OCI-LY7 (cell line): ENCODE results near the gene SLC2A5. TPM values are rescaled to one million over a fixed set of nuclear protein-coding genes. Genes with fewer than 3 reads are reported as not detected.
A peak's percentile ranks its signal among the peaks of the same experiment; 100 is the strongest.

Source experiments
- BruUV-seq: library from RNA; stranded (reverse); fragments of 400-500 nt; replicated peaks from 2 replicates; lab custom pipeline; 2021; lab: Mats Ljungman, UMichigan
- CTCF ChIA-PET: fragments of 300-600 bp; sonication (Branson Sonifier 250); formaldehyde crosslinking; loops from one replicate; lab custom pipeline; 2022; ENCODE audit warnings: antibody characterized with exemption; ENCODE audit not compliant: unreplicated experiment; lab: Charles Lee
- POLR2A ChIA-PET: fragments of 300-600 bp; sonication (Branson Sonifier 250); formaldehyde crosslinking; loops from one replicate; lab custom pipeline; 2022; ENCODE audit warnings: antibody characterized with exemption; lab: Charles Lee
- DNase-seq: peaks from one replicate; pipeline ENCODE4 v3.0.0-alpha.2; 2015; ENCODE audit warnings: low spot score
- H2AFZ ChIP-seq: fragments of 200-600 bp; sonication (generic), shearing (Covaris generic); 2 replicates; pipeline ENCODE4 v1.6.1; 2014; ENCODE audit warnings: mild to moderate bottlenecking, antibody characterized with exemption, low read length, moderate library complexity
- H3K27ac ChIP-seq: fragments of 200-600 bp; sonication (generic); 2 replicates; pipeline ENCODE4 v1.5.1; 2014; ENCODE audit warnings: mixed run types, low read depth, mild to moderate bottlenecking, moderate library complexity, low read length, inconsistent platforms; ENCODE audit not compliant: poor library complexity, severe bottlenecking
- H3K36me3 ChIP-seq: fragments of 200-600 bp; sonication (generic); 2 replicates; pipeline ENCODE4 v1.6.1; 2014; ENCODE audit warnings: mild to moderate bottlenecking, antibody characterized with exemption, low read length, moderate library complexity, mixed read lengths; ENCODE audit not compliant: insufficient read depth
- H3K4me1 ChIP-seq: fragments of 200-600 bp; sonication (generic); 2 replicates; pipeline ENCODE4 v1.5.1; 2014; ENCODE audit warnings: mild to moderate bottlenecking, low read length; ENCODE audit not compliant: insufficient read depth, poor library complexity, severe bottlenecking
- H3K4me2 ChIP-seq: fragments of 200-600 bp; sonication (generic); 2 replicates; pipeline ENCODE4 v1.6.1; 2014; ENCODE audit warnings: mild to moderate bottlenecking, low read length
- H3K4me3 ChIP-seq: fragments of 200-600 bp; sonication (generic); 2 replicates; pipeline ENCODE4 v1.5.1; 2014; ENCODE audit warnings: mild to moderate bottlenecking, low read depth, low read length; ENCODE audit not compliant: poor library complexity, severe bottlenecking
- H3K79me2 ChIP-seq: fragments of 200-600 bp; sonication (generic); 2 replicates; pipeline ENCODE4 v1.6.1; 2016; ENCODE audit warnings: low read depth, mild to moderate bottlenecking, low read length, moderate library complexity, mixed read lengths; ENCODE audit not compliant: insufficient read depth
- H3K9me2 ChIP-seq: fragments of 200-600 bp; sonication (generic); 2 replicates; pipeline ENCODE4 v1.6.1; 2016; ENCODE audit warnings: mild to moderate bottlenecking, low read length, mixed read lengths; ENCODE audit not compliant: insufficient read depth
- H3K9me3 ChIP-seq: fragments of 200-600 bp; sonication (generic); 2 replicates; pipeline ENCODE4 v1.6.1; 2014; ENCODE audit warnings: mild to moderate bottlenecking, mixed run types, low read length, mixed read lengths
- H4K20me1 ChIP-seq: fragments of 200-600 bp; sonication (generic); 2 replicates; pipeline ENCODE4 v1.6.1; 2014; ENCODE audit warnings: mild to moderate bottlenecking, antibody characterized with exemption, low read length, moderate library complexity, mixed read lengths; ENCODE audit not compliant: insufficient read depth
- CTCF ChIP-seq: fragments of 200-600 bp; sonication (generic); conservative IDR thresholded peaks from 2 replicates; pipeline ENCODE4 v1.5.1; 2014; ENCODE audit warnings: mild to moderate bottlenecking, antibody characterized with exemption, low read length, moderate library complexity, mixed read lengths
- EZH2phosphoT487 ChIP-seq: fragments of 200-600 bp; sonication (generic); IDR thresholded peaks from 2 replicates; pipeline ENCODE4 v1.6.1; 2018; ENCODE audit warnings: low read depth, borderline replicate concordance, mild to moderate bottlenecking, mixed run types, antibody characterized with exemption, low read length, moderate library complexity, mixed read lengths
- intact Hi-C: fragments of 100-400 bp; cut with micrococcal nuclease; formaldehyde crosslinking; loops from one replicate; pipeline ENCODE4 v1.10.0; 2022; ENCODE audit not compliant: unreplicated experiment
- total RNA-seq, 2 experiments: library from RNA; depleted of rRNA in 1 of 2; stranded (reverse); fragments of >200 nt in 1 of 2; shearing (Covaris generic) in 1 of 2; gene quantifications; 2 replicates each; pipeline ENCODE4 v1.2.3, GENCODE V29; 2014 to 2022

SLC2A5 gene
- total RNA-seq, 2 experiments from 2014 or later, result 112 to 183 TPM

GRCh38 chr1:9018333-9018732, 51.1 kb downstream of the SLC2A5 start:
- Histone ChIP-seq H3K4me2 (no peak overlapping the region), H3K79me2 (no peaks in the 10 kb centered on the region), H2AFZ (no peak overlapping the region), H3K9me3 (no peaks in the 10 kb centered on the region), H3K4me1 (peaks cover 23% of the 10 kb centered on the region), H3K9me2 (no peaks in the 10 kb centered on the region), H3K4me3 (no peak overlapping the region), H3K27ac (no peak overlapping the region), H3K36me3 (no peaks in the 10 kb centered on the region), H4K20me1 (no peaks in the 10 kb centered on the region)
- POLR2A ChIA-PET, result no interaction called here
- no TSS peak for BruUV-seq
- no peak for TF ChIP-seq CTCF
- TF ChIP-seq EZH2phosphoT487, result no peak
- CTCF ChIA-PET, result no interaction called here
- intact Hi-C loops, result no loop called here
- no peak for DNase-seq

- no peak for TF ChIP-seq CTCF
- no peak for TF ChIP-seq EZH2phosphoT487
- H3K9me3 ChIP-seq, result no peaks in the 10 kb centered on the region
- peak overlapping the region; percentile 34 for H3K4me2 ChIP-seq
- H4K20me1 ChIP-seq, result no peaks in the 10 kb centered on the region
- ChIA-PET POLR2A (no interaction called here), CTCF (no interaction called here)
- H3K36me3 ChIP-seq, result no peaks in the 10 kb centered on the region
- BruUV-seq, result no TSS peak
- peak overlapping the region; percentile 11 for H3K27ac ChIP-seq
- H3K79me2 ChIP-seq, result no peaks in the 10 kb centered on the region
- intact Hi-C loops, result no loop called here
- H3K9me2 ChIP-seq, result no peaks in the 10 kb centered on the region
- no peak overlapping the region for H2AFZ ChIP-seq
- no peak overlapping the region for H3K4me3 ChIP-seq
- no peak for DNase-seq
- peaks cover 25% of the 10 kb centered on the region for H3K4me1 ChIP-seq
Measured at GRCh38 chr1:9016455-9016854, 53.0 kb downstream of the SLC2A5 start.

- CTCF ChIA-PET, result interaction anchor here (1.2 kb wide), 1 partner anchor 10 kb away, joined by 6 read pairs; no protein-coding TSS in a partner anchor
- TF ChIP-seq CTCF (no peak), EZH2phosphoT487 (no peak)
- Histone ChIP-seq H2AFZ (no peak overlapping the region), H3K36me3 (no peaks in the 10 kb centered on the region), H3K4me1 (peaks cover 43% of the 10 kb centered on the region), H3K9me3 (no peaks in the 10 kb centered on the region), H4K20me1 (no peaks in the 10 kb centered on the region), H3K9me2 (no peaks in the 10 kb centered on the region), H3K27ac (no peak overlapping the region), H3K4me2 (peak overlapping the region; percentile 34; the same call in 1 of the 2 replicates), H3K4me3 (no peak overlapping the region), H3K79me2 (no peaks in the 10 kb centered on the region)
- no peak for DNase-seq
- intact Hi-C loops, result no loop called here
- POLR2A ChIA-PET, result interaction anchor here (0.8 to 1.3 kb wide), 3 partner anchors 15 to 60 kb away, joined by 3 read pairs; no protein-coding TSS in a partner anchor
- no TSS peak for BruUV-seq
Measured at GRCh38 chr1:9014475-9015375, 54.7 kb downstream of the SLC2A5 start.
